SK-N-SH (cell line): ENCODE measurements around the gene PIK3R5. TPM values are rescaled to one million over a fixed set of nuclear protein-coding genes. Genes with fewer than 3 reads are reported as not detected.
A peak's percentile ranks its signal among the peaks of the same experiment; 100 is the strongest.

Experiments
- CTCF ChIA-PET: fragments of 300-600, 350-600 bp; formaldehyde crosslinking; extraction: SDS; loops from one replicate; lab custom pipeline; 2021; lab: Yijun Ruan, JAX
- POLR2A ChIA-PET: fragments of 350-600 bp; sonication (Branson Sonifier 250); formaldehyde crosslinking; extraction: SDS; loops from one replicate; lab custom pipeline; 2020; ENCODE audit warnings: antibody characterized with exemption, inconsistent platforms; lab: Yijun Ruan, JAX
- DNase-seq: peaks from one replicate; pipeline ENCODE4 v3.0.0; 2012
- H2AFZ ChIP-seq: fragments of 200-600 bp; sonication (generic); 2 replicates; pipeline ENCODE4 v1.8.1; 2016; ENCODE audit warnings: antibody characterized with exemption, mild to moderate bottlenecking, low read depth
- H3F3A ChIP-seq: fragments of 200-600 bp; sonication (generic); replicated peaks from 2 replicates; pipeline ENCODE3; 2016; ENCODE audit warnings: antibody characterized with exemption, mild to moderate bottlenecking; ENCODE audit not compliant: insufficient read depth
- H3K27ac ChIP-seq, 2 experiments: fragments of 200-500 bp in 1 of 2; fragments of 200-600 bp in 1 of 2; sonication (Bioruptor generic) in 1 of 2; sonication (generic), shearing (Covaris generic) in 1 of 2; 2 replicates each; pipeline versions ENCODE4 v1.5.1 to v1.6.1; 2014 to 2016; ENCODE audit warnings: low read depth in 2 of 2, inconsistent platforms in 1 of 2, low read length in 1 of 2, mild to moderate bottlenecking in 1 of 2, mixed read lengths in 1 of 2
- H3K27me3 ChIP-seq: fragments of 200-600 bp; sonication (generic), shearing (Covaris generic); 2 replicates; pipeline ENCODE4 v1.6.1; 2016; ENCODE audit warnings: mixed run types; ENCODE audit not compliant: insufficient read depth
- H3K36me3 ChIP-seq, 2 experiments: fragments of 200-500 bp in 1 of 2; fragments of 200-600 bp in 1 of 2; sonication (Bioruptor generic) in 1 of 2; sonication (generic) in 1 of 2; replicated peaks in 1 of 2; 2 replicates each; pipeline versions ENCODE3 to v1.5.1; 2014 to 2016; ENCODE audit warnings: low read length in 1 of 2, mild to moderate bottlenecking in 1 of 2; ENCODE audit not compliant: insufficient read depth in 2 of 2, control insufficient read depth in 1 of 2
- H3K4me1 ChIP-seq, 2 experiments: fragments of 200-500 bp in 1 of 2; fragments of 200-600 bp in 1 of 2; sonication (Bioruptor generic) in 1 of 2; sonication (generic), shearing (Covaris generic) in 1 of 2; 2 replicates each; pipeline versions ENCODE4 v1.5.1 to v1.6.1; 2014 to 2016; ENCODE audit warnings: low read depth in 1 of 2, low read length in 1 of 2, mixed run types in 1 of 2; ENCODE audit not compliant: insufficient read depth in 2 of 2, control insufficient read depth in 1 of 2
- H3K4me2 ChIP-seq: fragments of 200-600 bp; sonication (generic), shearing (Covaris generic); 2 replicates; pipeline ENCODE4 v1.6.1; 2017; ENCODE audit warnings: mixed run types
- H3K4me3 ChIP-seq, 2 experiments: fragments of 200-500 bp in 1 of 2; fragments of 200-600 bp in 1 of 2; sonication (Bioruptor generic) in 1 of 2; sonication (generic), shearing (Covaris generic) in 1 of 2; 2 replicates each; pipeline versions ENCODE4 v1.5.1 to v1.8.1; 2014 to 2016; ENCODE audit warnings: low read depth in 2 of 2, inconsistent platforms in 1 of 2, low read length in 1 of 2, mild to moderate bottlenecking in 1 of 2, mixed read lengths in 1 of 2, moderate library complexity in 1 of 2
- H3K79me2 ChIP-seq: fragments of 200-600 bp; sonication (generic); 2 replicates; pipeline ENCODE4 v1.8.1; 2017; ENCODE audit warnings: mild to moderate bottlenecking; ENCODE audit not compliant: insufficient read depth
- H3K9ac ChIP-seq: fragments of 200-600 bp; sonication (generic); 2 replicates; pipeline ENCODE4 v1.6.1; 2017; ENCODE audit warnings: mixed run types
- H3K9me2 ChIP-seq: fragments of 200-600 bp; sonication (generic); 2 replicates; pipeline ENCODE4 v1.6.1; 2017; ENCODE audit warnings: mixed run types
- H3K9me3 ChIP-seq: fragments of 200-600 bp; sonication (generic); 2 replicates; pipeline ENCODE4 v1.6.1; 2017; ENCODE audit warnings: mixed run types, mild to moderate bottlenecking, moderate library complexity
- H4K20me1 ChIP-seq: fragments of 200-600 bp; sonication (generic); 2 replicates; pipeline ENCODE4 v1.6.1; 2017; ENCODE audit warnings: mild to moderate bottlenecking, mixed run types; ENCODE audit not compliant: insufficient read depth
- CHD2 ChIP-seq: fragments of 150-350 bp; IDR thresholded peaks from 2 replicates; pipeline ENCODE4 v1.6.1; 2018; ENCODE audit warnings: low read length; ENCODE audit not compliant: partially characterized antibody
- EP300 ChIP-seq, 2 experiments: IDR thresholded peaks; 2 replicates each; pipeline versions ENCODE4 v1.4.0 to v1.6.1; 2012; ENCODE audit warnings: borderline replicate concordance in 1 of 2, low read depth in 1 of 2, low read length in 1 of 2
- EZH2phosphoT487 ChIP-seq: fragments of 200-600 bp; sonication (generic); IDR thresholded peaks from 2 replicates; pipeline ENCODE4 v1.6.1; 2017; ENCODE audit warnings: low read depth, mixed run types, mild to moderate bottlenecking, antibody characterized with exemption, moderate library complexity, borderline replicate concordance
- FOXM1 ChIP-seq: IDR thresholded peaks from 2 replicates; pipeline ENCODE4 v1.4.0; 2012; ENCODE audit warnings: low read depth, mild to moderate bottlenecking
- GABPA ChIP-seq: IDR thresholded peaks from 2 replicates; pipeline ENCODE4 v1.4.0; 2012; ENCODE audit warnings: low read depth, mild to moderate bottlenecking
- NFIC ChIP-seq: IDR thresholded peaks from 2 replicates; pipeline ENCODE4 v1.4.0; 2012; ENCODE audit warnings: borderline replicate concordance
- RAD21 ChIP-seq: IDR thresholded peaks from 2 replicates; pipeline ENCODE4 v1.6.1; 2012; ENCODE audit warnings: mild to moderate bottlenecking, low read length
- RFX5 ChIP-seq: IDR thresholded peaks from 2 replicates; pipeline ENCODE4 v1.6.1; 2012; ENCODE audit warnings: mild to moderate bottlenecking, improper control_type of control experiment, low read length
- RXRA ChIP-seq: IDR thresholded peaks from 2 replicates; pipeline ENCODE4 v1.4.0; 2012; ENCODE audit warnings: low read depth, mild to moderate bottlenecking, borderline replicate concordance
- SMC3 ChIP-seq: IDR thresholded peaks from 2 replicates; pipeline ENCODE4 v1.6.1; 2012; ENCODE audit warnings: low read depth, low read length, improper control_type of control experiment
- TAF1 ChIP-seq: IDR thresholded peaks from 2 replicates; pipeline ENCODE4 v1.6.1; 2012; ENCODE audit warnings: low read depth, mild to moderate bottlenecking, low read length, moderate library complexity, borderline replicate concordance
- USF1 ChIP-seq: IDR thresholded peaks from 2 replicates; pipeline ENCODE4 v1.4.0; 2012; ENCODE audit warnings: low read depth, borderline replicate concordance
- USF2 ChIP-seq: fragments of 150-350 bp; IDR thresholded peaks from 2 replicates; pipeline ENCODE4 v1.6.1; 2017; ENCODE audit warnings: antibody characterized with exemption, low read length, low read depth, borderline replicate concordance
- WGBS: methylation state at CpG from one replicate; pipeline ENCODE4 v1.1.6; 2017; ENCODE audit warnings: low lambda C conversion rate; 5-methylcytosine and 5-hydroxymethylcytosine counted together
- polyA plus RNA-seq, 3 experiments: library from polyadenylated mRNA; depleted of rRNA; stranded (reverse); fragments of >200 nt; gene quantifications; 2 replicates each; pipeline ENCODE4 v1.2.3, GENCODE V29; 2012
- TF ChIP-seq, protein P1 (sequence below): IDR thresholded peaks from 2 replicates; pipeline ENCODE4 v1.4.0; 2012; ENCODE audit warnings: low read depth
- TF ChIP-seq, protein P2 (sequence below): IDR thresholded peaks from 2 replicates; pipeline ENCODE4; 2012
- TF ChIP-seq, protein P3 (sequence below): fragments of 150-350 bp; IDR thresholded peaks from 2 replicates; pipeline ENCODE4 v1.6.1; 2016; ENCODE audit warnings: mild to moderate bottlenecking, low read depth, low read length

PIK3R5 gene
- polyA plus RNA-seq, 1 of the 3 experiments (the other 2 are of a cell fraction), result not detected

GRCh38 chr17:8855477-8856204, 109.9 kb downstream of the PIK3R5 start:
- H2AFZ ChIP-seq, result no peak overlapping the region
- H3K9ac ChIP-seq, result no peak overlapping the region
- H3K9me2 ChIP-seq, result no peaks in the 10 kb centered on the region
- no peaks in the 10 kb centered on the region for H3K36me3 ChIP-seq
- no peaks in the 10 kb centered on the region for H3F3A ChIP-seq
- DNase-seq, result no peak
- H3K79me2 ChIP-seq, result no peaks in the 10 kb centered on the region
- POLR2A ChIA-PET, result no interaction called here
- H3K4me1 ChIP-seq, result peaks cover 0 to 2% of the 10 kb centered on the region in 2 experiments; a peak in 1 of 4 replicates
- H3K9me3 ChIP-seq, result no peaks in the 10 kb centered on the region
- TF ChIP-seq USF1 (no peak), EP300 (IDR thresholded peaks at IDR 0.05; ENCODE audit: borderline replicate concordance in 1 of 2, low read depth in 1 of 2, low read length in 1 of 2) (no peak), NFIC (no peak), EZH2phosphoT487 (no peak), RXRA (no peak), SMC3 (no peak), RAD21 (no peak), CHD2 (no peak), GABPA (no peak), FOXM1 (no peak), TAF1 (no peak), USF2 (no peak), RFX5 (no peak)
- TF ChIP-seq, protein P1, sequence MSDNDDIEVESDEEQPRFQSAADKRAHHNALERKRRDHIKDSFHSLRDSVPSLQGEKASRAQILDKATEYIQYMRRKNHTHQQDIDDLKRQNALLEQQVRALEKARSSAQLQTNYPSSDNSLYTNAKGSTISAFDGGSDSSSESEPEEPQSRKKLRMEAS, result no peak
- TF ChIP-seq, protein P2, sequence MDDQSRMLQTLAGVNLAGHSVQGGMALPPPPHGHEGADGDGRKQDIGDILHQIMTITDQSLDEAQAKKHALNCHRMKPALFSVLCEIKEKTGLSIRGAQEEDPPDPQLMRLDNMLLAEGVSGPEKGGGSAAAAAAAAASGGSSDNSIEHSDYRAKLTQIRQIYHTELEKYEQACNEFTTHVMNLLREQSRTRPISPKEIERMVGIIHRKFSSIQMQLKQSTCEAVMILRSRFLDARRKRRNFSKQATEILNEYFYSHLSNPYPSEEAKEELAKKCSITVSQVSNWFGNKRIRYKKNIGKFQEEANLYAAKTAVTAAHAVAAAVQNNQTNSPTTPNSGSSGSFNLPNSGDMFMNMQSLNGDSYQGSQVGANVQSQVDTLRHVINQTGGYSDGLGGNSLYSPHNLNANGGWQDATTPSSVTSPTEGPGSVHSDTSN, result no peak
- TF ChIP-seq, protein P3, sequence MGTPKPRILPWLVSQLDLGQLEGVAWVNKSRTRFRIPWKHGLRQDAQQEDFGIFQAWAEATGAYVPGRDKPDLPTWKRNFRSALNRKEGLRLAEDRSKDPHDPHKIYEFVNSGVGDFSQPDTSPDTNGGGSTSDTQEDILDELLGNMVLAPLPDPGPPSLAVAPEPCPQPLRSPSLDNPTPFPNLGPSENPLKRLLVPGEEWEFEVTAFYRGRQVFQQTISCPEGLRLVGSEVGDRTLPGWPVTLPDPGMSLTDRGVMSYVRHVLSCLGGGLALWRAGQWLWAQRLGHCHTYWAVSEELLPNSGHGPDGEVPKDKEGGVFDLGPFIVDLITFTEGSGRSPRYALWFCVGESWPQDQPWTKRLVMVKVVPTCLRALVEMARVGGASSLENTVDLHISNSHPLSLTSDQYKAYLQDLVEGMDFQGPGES, result no peak
- TF ChIP-seq, all 33 proteins: peak for 0
- CTCF ChIA-PET, result no interaction called here
- H3K4me2 ChIP-seq, result peak overlapping the region; percentile 19; the same call in 1 of the 2 replicates
- H3K27ac ChIP-seq, result no peak overlapping the region
- peaks cover 11% of the 10 kb centered on the region; the same call in 1 of the 2 replicates for H3K27me3 ChIP-seq
- H4K20me1 ChIP-seq, result no peaks in the 10 kb centered on the region
- no peak overlapping the region for H3K4me3 ChIP-seq
- 18% methylated on average over 17 of the region's 17 CpGs for WGBS
